HG03095 (cell line): ENCODE data around the gene PRDM16.

Experiments used
- ATAC-seq: cut with Tn5 transposase; IDR thresholded peaks from one replicate; pipeline ENCODE4 v1.9.1; 2021; ENCODE audit warnings: moderate library complexity; ENCODE audit not compliant: unreplicated experiment

The PRDM16 gene

GRCh38 chr1:3067671-3068563, 1.1 kb upstream of the PRDM16 start:
- no peak for ATAC-seq

- no peak for ATAC-seq
These were observed 697 bp downstream of the PRDM16 start for GRCh38 chr1:3069491-3070308.

- ATAC-seq, result no peak
These were observed 1.3 kb downstream of the PRDM16 start for GRCh38 chr1:3070309-3070643.

DNA sequence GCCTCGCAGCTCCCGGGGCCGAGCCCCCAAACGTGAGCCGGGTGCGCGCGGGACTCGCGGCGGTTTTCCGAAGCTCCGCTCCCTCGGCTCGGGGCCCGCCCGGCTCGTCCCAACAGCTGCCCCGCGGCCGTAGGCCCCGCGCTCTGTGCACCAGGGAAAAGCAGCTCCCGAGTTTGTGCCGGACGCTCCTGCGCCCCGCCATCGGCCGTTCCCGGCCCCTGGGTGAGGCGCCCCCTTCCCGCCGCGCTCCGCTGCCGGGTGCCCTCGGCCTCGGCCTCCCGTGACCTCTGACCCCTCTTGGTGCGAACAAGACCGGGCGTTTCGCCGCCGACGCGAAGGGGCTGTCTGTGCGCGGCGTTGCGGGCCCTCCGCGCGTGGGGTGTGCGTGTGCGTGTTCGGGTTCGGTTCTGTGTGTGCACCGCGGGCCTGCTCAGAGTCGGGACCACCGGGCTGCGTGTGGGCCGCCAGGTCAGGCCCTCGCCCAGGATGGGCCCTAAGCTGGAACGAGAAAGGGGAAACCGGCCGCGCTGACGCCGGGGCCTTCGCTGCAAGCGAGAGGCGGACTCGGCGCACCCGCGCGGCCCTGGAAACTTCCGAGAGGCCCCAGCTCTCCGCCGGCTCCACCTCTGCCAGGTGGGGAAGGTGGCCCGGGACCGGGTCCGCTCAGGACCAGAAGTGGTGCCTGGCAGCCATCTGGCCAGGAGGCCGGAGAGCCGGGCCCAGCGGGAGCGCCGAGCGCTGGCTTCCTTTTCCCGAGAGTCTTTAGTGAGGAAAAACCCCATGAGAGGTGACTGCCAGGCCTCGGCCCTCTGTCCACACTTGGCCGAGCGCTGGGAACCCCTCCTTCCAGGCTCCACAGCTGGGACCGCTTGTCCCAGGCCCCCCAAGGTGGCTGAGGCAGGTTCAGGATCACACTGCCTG, 1.9 kb downstream of the PRDM16 start:
- no peak for ATAC-seq

GRCh38 chr1:3071565-3072390, 2.8 kb downstream of the PRDM16 start:
- no peak for ATAC-seq

- ATAC-seq, result no peak
These were observed 3.6 kb downstream of the PRDM16 start for GRCh38 chr1:3072391-3073185.

DNA sequence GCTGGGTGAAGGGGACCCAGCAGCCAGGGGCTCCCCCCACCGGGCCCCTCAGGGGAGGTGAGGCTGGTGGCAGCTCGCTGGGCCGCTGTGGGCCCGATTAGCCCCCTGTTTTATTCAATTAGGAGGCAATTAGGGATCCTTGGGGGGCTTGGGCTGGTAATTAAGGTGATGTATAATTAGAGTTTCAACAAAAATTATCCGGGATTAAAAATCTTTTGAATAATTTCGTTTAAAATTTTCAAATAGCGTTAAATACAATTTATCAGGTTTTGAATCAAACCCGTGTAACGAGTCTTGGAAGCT, 4.1 kb downstream of the PRDM16 start:
- no peak for ATAC-seq

DNA sequence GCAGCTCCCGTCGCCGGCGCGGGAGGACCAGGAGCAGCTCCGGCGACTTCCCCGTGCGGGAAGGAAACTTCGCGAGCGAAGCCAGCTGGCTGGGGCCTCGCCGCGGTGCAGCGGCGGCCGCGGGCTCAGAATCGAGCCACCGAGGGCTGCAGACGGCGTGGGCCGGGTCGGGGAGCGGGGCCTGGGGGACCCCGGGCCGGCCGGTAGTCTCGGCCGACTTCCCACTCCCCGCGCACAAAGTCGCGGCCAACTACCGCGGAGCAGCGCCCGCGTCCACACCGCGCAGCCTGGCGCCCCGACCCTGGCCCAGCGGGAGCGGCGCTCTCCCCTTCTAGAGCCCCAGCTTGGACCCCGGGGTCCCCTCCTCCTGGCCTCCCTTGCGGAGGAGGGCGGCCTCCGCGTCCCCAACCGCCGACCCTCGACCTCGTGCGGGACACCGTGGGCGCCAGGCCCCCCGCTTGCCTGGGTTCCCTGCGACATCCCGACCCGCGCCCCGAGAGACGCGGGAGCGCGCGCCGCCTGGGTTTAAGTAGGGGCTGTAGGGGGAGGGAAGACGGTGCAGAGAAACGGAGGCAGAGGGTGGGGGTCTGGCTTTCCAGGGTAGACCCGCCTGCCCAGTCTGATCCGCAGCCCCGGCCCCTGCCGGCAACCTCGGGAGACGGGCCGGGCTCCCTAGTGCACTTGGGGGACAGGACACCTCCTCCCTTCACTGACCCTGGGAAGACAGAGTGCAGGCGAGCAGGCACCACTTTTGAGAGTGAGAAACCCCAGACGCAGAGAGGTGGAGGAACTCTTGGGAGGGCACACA, 4.7 kb downstream of the PRDM16 start:
- ATAC-seq, result no peak

GRCh38 chr1:3074297-3074741, 5.3 kb downstream of the PRDM16 start:
- no peak for ATAC-seq

DNA sequence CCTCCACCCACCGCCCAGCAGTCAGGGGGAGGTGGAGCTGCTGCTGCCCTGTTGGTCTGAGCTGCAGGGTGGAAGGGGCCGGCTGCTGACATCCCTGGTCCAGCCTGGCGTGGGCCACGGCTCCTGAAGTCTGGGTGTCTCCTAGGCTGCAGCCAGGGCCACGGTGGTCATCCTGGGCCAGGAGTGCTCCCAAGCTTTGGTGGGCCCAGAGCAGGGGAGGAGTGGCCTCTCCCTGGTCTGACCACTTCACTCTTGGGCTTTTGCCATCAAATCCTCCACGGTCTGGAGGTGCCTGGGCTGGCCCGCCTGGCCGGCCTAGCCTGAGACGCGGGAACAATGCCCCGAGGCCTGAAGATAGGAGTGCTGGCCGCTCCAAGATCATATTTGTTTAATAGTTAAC, 5.8 kb downstream of the PRDM16 start:
- no peak for ATAC-seq

DNA sequence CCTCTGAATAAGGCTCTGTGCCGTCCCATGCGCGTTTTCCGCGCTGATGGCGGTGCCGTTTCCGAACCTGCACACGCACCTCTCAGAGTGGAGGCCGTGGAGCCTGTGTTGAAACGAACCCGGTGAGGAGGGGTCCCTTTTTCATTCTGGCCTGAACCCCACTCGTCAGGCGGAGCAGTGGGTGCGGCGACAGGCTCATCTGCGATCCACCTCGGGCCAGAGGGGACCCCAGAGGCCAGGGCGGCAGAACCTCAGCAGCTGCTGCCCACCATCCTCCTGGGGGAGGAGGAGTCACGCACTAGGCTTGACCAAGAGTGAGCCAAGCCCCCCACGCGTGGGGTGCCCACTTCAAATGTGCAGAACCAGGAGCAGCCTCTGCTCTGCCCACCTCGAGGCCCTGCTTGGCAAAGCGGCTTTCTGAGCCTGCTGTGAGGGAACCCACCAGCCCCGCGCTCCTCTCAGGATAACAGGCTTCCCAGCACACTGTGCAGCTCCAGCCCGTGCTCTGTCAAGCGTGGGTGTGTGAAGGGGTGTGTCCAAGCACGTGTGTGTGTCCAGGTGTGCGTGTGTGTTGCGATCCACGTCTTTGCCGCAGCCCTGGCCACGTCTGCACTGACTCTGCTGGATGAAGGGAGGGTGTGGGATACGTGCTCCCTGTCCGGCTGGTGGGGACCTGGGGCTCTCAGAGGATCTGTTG, 6.8 kb downstream of the PRDM16 start:
- ATAC-seq, result no peak

GRCh38 chr1:3076363-3076740, 7.3 kb downstream of the PRDM16 start:
- no peak for ATAC-seq

DNA sequence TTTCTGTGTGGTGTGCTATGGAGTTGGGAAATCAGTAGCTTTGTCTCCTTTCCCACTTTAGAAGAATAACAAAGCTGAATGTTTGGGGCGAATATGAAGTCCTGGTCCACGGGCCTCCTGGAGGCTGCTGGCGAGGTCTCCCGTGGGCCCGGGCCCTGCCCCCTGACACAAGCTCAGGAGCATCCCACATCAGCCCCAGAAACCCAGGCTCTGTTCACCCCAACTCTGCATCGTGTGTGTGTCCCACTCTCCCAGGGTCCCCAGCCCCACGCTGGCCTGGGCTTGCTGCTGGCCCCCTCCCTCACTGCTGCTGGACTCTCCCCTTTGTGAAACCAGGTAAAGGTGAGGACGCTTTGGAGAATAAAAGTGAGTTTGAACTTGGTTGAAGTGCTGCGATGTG, 8.1 kb downstream of the PRDM16 start:
- ATAC-seq, result no peak

DNA sequence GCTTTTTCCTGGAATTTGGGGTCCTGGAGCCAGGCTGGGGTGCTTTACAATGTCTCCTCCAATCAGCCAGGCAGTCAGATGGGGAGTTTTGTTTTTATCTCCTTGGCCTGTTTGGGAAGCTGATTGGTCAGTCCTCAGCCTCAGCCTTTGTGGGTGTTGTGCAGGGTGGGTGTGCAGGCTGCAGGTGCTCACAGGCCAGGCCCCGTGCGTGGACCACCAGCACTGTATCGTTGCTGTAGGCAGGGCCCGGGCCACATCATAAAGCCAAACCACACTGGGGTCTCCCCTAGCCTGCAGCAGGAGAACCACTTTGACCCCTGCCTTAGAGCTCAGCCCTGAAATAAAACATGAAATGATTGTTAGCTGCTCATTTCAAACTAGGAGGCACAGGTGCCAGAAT, 8.6 kb downstream of the PRDM16 start:
- no peak for ATAC-seq

- no peak for ATAC-seq
These were observed 9.4 kb downstream of the PRDM16 start for GRCh38 chr1:3078430-3078861.

DNA sequence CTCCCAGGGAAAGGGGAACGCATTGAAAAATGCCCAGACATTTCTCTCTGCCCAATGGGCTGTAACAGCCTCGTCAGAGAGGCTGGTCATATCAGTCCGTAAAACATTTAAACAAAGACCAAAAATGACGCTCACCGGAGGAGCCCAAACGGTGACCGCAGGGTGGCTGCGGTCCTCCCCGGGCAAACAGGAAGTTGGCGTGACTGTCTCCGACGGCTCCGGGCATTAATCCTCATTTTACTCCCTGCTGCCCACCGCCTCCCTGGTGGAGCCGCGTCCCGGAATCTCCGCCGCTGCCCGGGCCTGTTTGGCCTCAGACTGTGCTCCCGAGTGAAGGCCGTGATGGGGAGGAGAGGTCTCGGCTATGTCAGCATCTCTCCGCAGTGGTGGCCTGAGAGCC, 9.9 kb downstream of the PRDM16 start:
- ATAC-seq, result no peak

DNA sequence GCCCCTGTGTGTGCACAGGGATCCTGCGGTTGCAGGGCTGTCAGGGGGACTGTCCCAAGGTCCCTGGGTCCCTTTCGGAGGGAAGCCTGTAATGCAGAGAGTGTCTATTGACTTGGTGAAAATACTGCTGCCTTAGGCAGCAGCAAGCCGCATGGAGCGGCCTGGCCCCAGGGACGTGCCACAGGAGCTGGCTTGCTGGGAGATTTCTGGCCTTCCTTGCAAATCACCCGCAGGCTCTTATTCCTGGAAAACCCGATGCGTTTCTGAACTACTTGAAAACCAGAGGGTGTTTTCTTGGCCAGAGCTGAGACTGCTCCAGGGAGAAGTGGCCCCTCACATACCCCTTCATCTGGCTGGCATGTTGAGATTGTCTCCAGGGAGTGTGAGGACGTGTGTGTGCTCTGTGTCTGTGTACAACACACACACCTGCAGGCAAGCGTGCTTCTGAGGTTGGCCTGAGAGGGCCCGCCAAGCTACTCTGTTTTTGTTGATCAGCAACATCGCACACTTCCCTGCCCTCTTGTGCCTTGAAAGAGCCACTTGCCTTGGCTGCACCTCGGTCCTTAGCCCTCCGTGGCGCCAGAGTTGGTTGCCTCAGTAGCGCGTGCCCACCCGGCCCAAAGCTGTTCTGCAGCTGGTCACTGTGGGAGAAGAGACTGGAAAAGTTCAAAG, 10.5 kb downstream of the PRDM16 start:
- no peak for ATAC-seq
